CD14-positive monocyte (primary cell): ENCODE measurements around the gene NBEA. TPM values are rescaled to one million over a fixed set of nuclear protein-coding genes. Genes with fewer than 3 reads are reported as not detected.
A peak's percentile ranks its signal among the peaks of the same experiment; 100 is the strongest.

Source experiments
- DNase-seq, 3 donors: peaks; one replicate each; pipeline ENCODE4 v3.0.0-alpha.2; 2011 to 2022
- H2AFZ ChIP-seq: 2 replicates; pipeline ENCODE4 v1.6.0; 2012; ENCODE audit warnings: mild to moderate bottlenecking, low read depth, low read length, inconsistent platforms; ENCODE audit not compliant: insufficient read depth, poor library complexity, severe bottlenecking
- H3K27ac ChIP-seq, 2 donors: 1 replicate in 1 of 2; 2 replicates in 1 of 2; pipeline ENCODE4 v1.5.1; 2012 to 2013; ENCODE audit warnings: low read length in 2 of 2, control low read depth in 1 of 2, inconsistent platforms in 1 of 2, low read depth in 1 of 2, mild to moderate bottlenecking in 1 of 2
- H3K27me3 ChIP-seq, 2 donors: one replicate each; pipeline versions ENCODE4 v1.6.0 to v1.6.1; 2011 to 2013; ENCODE audit warnings: low read length in 2 of 2; ENCODE audit not compliant: control insufficient read depth in 2 of 2, insufficient read depth in 2 of 2
- H3K36me3 ChIP-seq, 2 donors: replicated peaks in 1 of 2; 1 replicate in 1 of 2; 2 replicates in 1 of 2; pipeline versions ENCODE4 v1.5.1 to v1.6.1; 2012 to 2013; ENCODE audit warnings: low read length in 2 of 2, control low read depth in 1 of 2, inconsistent platforms in 1 of 2, mild to moderate bottlenecking in 1 of 2; ENCODE audit not compliant: insufficient read depth in 2 of 2, control insufficient read depth in 1 of 2
- H3K4me1 ChIP-seq, 2 donors: 1 replicate in 1 of 2; 2 replicates in 1 of 2; pipeline versions ENCODE4 v1.5.1 to v1.6.1; 2012 to 2013; ENCODE audit warnings: low read length in 2 of 2, control low read depth in 1 of 2, inconsistent platforms in 1 of 2, mild to moderate bottlenecking in 1 of 2, moderate library complexity in 1 of 2; ENCODE audit not compliant: insufficient read depth in 2 of 2, control insufficient read depth in 1 of 2
- H3K4me2 ChIP-seq: replicated peaks from 2 replicates; pipeline ENCODE3; 2012; ENCODE audit warnings: low read length, moderate library complexity, mild to moderate bottlenecking; ENCODE audit not compliant: poor library complexity, severe bottlenecking; ENCODE audit errors: extremely low read depth
- H3K4me3 ChIP-seq, 3 experiments: fragments of 200-600 bp in 1 of 3; sonication (generic) in 1 of 3; replicated peaks in 1 of 3; 1 replicate in 2 of 3; 2 replicates in 1 of 3; pipeline ENCODE4 v1.5.1; 2011 to 2013; ENCODE audit warnings: low read length in 3 of 3, mild to moderate bottlenecking in 3 of 3, control low read depth in 2 of 3, low read depth in 2 of 3, inconsistent platforms in 1 of 3, moderate library complexity in 1 of 3
- H3K79me2 ChIP-seq: 2 replicates; pipeline ENCODE4 v1.6.0; 2012; ENCODE audit warnings: mild to moderate bottlenecking, control low read depth, inconsistent platforms, low read length, moderate library complexity; ENCODE audit not compliant: insufficient read depth
- H3K9ac ChIP-seq: 2 replicates; pipeline ENCODE4 v1.6.0; 2017; ENCODE audit warnings: low read length, mild to moderate bottlenecking; ENCODE audit not compliant: insufficient read depth, poor library complexity, severe bottlenecking
- H3K9me3 ChIP-seq, 2 donors: replicated peaks in 1 of 2; 1 replicate in 1 of 2; 2 replicates in 1 of 2; pipeline versions ENCODE4 v1.5.1 to v1.6.1; 2012 to 2013; ENCODE audit warnings: low read length in 2 of 2, control low read depth in 1 of 2; ENCODE audit not compliant: control insufficient read depth in 1 of 2, insufficient read depth in 1 of 2
- H4K20me1 ChIP-seq: 2 replicates; pipeline ENCODE4 v1.6.0; 2012; ENCODE audit warnings: mild to moderate bottlenecking, low read length, control low read depth, moderate library complexity; ENCODE audit not compliant: insufficient read depth
- H3K27ac Mint-ChIP-seq, 7 donors: one replicate each; pipeline ENCODE4 v1.8.0; 2020; ENCODE audit warnings: mild to moderate bottlenecking in 7 of 7, mixed read lengths in 7 of 7, moderate library complexity in 6 of 7, inconsistent platforms in 2 of 7
- H3K27me3 Mint-ChIP-seq, 3 donors: one replicate each; pipeline ENCODE4 v1.8.0; 2021 to 2022; ENCODE audit warnings: low read depth in 3 of 3, mild to moderate bottlenecking in 3 of 3, mixed read lengths in 3 of 3, moderate library complexity in 3 of 3, inconsistent platforms in 1 of 3
- H3K36me3 Mint-ChIP-seq, 2 donors: one replicate each; pipeline ENCODE4 v1.8.0; 2020; ENCODE audit warnings: mixed read lengths in 2 of 2, inconsistent platforms in 1 of 2, mild to moderate bottlenecking in 1 of 2
- H3K4me1 Mint-ChIP-seq: one replicate; pipeline ENCODE4 v1.8.0; 2020; ENCODE audit warnings: mild to moderate bottlenecking, mixed read lengths
- H3K4me3 Mint-ChIP-seq, 2 donors: one replicate each; pipeline ENCODE4 v1.8.0; 2020; ENCODE audit warnings: mild to moderate bottlenecking in 2 of 2, mixed read lengths in 2 of 2, moderate library complexity in 1 of 2
- H3K9me3 Mint-ChIP-seq, 7 donors: one replicate each; pipeline ENCODE4 v1.8.0; 2020 to 2022; ENCODE audit warnings: mixed read lengths in 7 of 7, mild to moderate bottlenecking in 6 of 7, moderate library complexity in 6 of 7, inconsistent platforms in 2 of 7
- CTCF ChIP-seq: fragments of 200-600 bp; IDR thresholded peaks from one replicate; pipeline ENCODE4 v1.8.0; 2022; ENCODE audit warnings: antibody characterized with exemption, mild to moderate bottlenecking
- WGBS: methylation state at CpG from one replicate; pipeline ENCODE4 v1.1.5; 2013; ENCODE audit warnings: missing lambda C conversion rate; ENCODE audit not compliant: insufficient coverage; 5-methylcytosine and 5-hydroxymethylcytosine counted together
- intact Hi-C, 2 donors: fragments of 100-400 bp; cut with micrococcal nuclease; formaldehyde crosslinking; loops; one replicate each; pipeline versions ENCODE4 v1.15.0 to v1.15.1; 2023
- polyA plus RNA-seq, 3 donors: library from polyadenylated mRNA; depleted of rRNA in 1 of 3; unstranded in 2 of 3; stranded (reverse) in 1 of 3; fragments of 300-500 nt in 2 of 3; fragments of >200 nt in 1 of 3; fragmentation: Illumina TruSeq in 2 of 3; gene quantifications; 1 replicate in 2 of 3; 2 replicates in 1 of 3; pipeline ENCODE4 v1.2.3, GENCODE V29; 2012 to 2021

NBEA gene
- polyA plus RNA-seq, 3 donors = 0.03 to 0.23 (median 0.08) TPM

- no peaks in the 10 kb centered on the region for H3K4me1 Mint-ChIP-seq
- no peak overlapping the region for H3K4me3 Mint-ChIP-seq
- H3K36me3 Mint-ChIP-seq = no peaks in the 10 kb centered on the region
- peak overlapping the region in 2 of 7 donors; percentile 4 to 15 for H3K27ac Mint-ChIP-seq
- Histone ChIP-seq H3K4me1 (no peaks in the 10 kb centered on the region), H3K27me3 (no peaks in the 10 kb centered on the region), H3K9ac (no peak overlapping the region), H3K9me3 (no peaks in the 10 kb centered on the region), H3K79me2 (no peaks in the 10 kb centered on the region), H3K27ac (no peak overlapping the region), H4K20me1 (no peaks in the 10 kb centered on the region), H3K36me3 (no peaks in the 10 kb centered on the region), H2AFZ (no peak overlapping the region), H3K4me3 (no peak overlapping the region), H3K4me2 (no peak overlapping the region)
- 93% methylated on average over 5 of the region's 11 CpGs for WGBS
- no peak for DNase-seq
- H3K9me3 Mint-ChIP-seq = peaks cover 0 to 9% (median 0%) of the 10 kb centered on the region in 7 donors
- TF ChIP-seq CTCF = no peak
- intact Hi-C loops = no loop called here
- H3K27me3 Mint-ChIP-seq = peaks cover 0 to 3% (median 2%) of the 10 kb centered on the region in 3 donors
Observed at GRCh38 chr13:35712907-35713761, 771.1 kb downstream of the NBEA start.

GRCh38 chr13:35714121-35714520, 772.1 kb downstream of the NBEA start:
- no peak overlapping the region for H2AFZ ChIP-seq
- no peaks in the 10 kb centered on the region for H3K4me1 ChIP-seq
- H3K4me3 ChIP-seq = no peak overlapping the region
- intact Hi-C loops = no loop called here
- H4K20me1 ChIP-seq = no peaks in the 10 kb centered on the region
- H3K4me3 Mint-ChIP-seq = no peak overlapping the region
- peaks cover 0 to 6% (median 2%) of the 10 kb centered on the region in 3 donors for H3K27me3 Mint-ChIP-seq
- no peak overlapping the region for H3K27ac ChIP-seq
- H3K9me3 Mint-ChIP-seq = peaks cover 0 to 8% (median 0%) of the 10 kb centered on the region in 7 donors
- no peak overlapping the region for H3K4me2 ChIP-seq
- no peak overlapping the region for H3K27ac Mint-ChIP-seq
- no peaks in the 10 kb centered on the region for H3K4me1 Mint-ChIP-seq
- H3K36me3 ChIP-seq = no peaks in the 10 kb centered on the region
- no peaks in the 10 kb centered on the region for H3K36me3 Mint-ChIP-seq
- 82% methylated on average over 6 of the region's 6 CpGs for WGBS
- no peak for DNase-seq
- H3K27me3 ChIP-seq = no peaks in the 10 kb centered on the region
- H3K9ac ChIP-seq = no peak overlapping the region
- no peaks in the 10 kb centered on the region for H3K79me2 ChIP-seq
- TF ChIP-seq CTCF = no peak
- no peaks in the 10 kb centered on the region for H3K9me3 ChIP-seq
